ENCODE results near the gene SUCO. TPM values are rescaled to one million over a fixed set of nuclear protein-coding genes. Genes with fewer than 3 reads are reported as not detected.

SUCO gene
- total and polyA plus RNA-seq, 2 donors (not counting 1 experiment from before 2014, with no cell fraction given): 5.5 to 59.7 TPM

GRCh38 chr1:172496678-172497077 lies 36.3 kb upstream of the SUCO start:
- H4K20me1 ChIP-seq (ENCODE audit: control insufficient read depth, insufficient read depth, low read length, poor library complexity, severe bottlenecking): no peaks in the 10 kb centered on the region
- H3K4me3 Mint-ChIP-seq: no peak overlapping the region
- DNase-seq (no peak), ATAC-seq (ENCODE audit: low read depth) (no peak)
- no peaks in the 10 kb centered on the region for H3K4me1 Mint-ChIP-seq
- no peak overlapping the region for H2AFZ ChIP-seq (ENCODE audit: insufficient read depth, low read depth, low read length, poor library complexity, severe bottlenecking)
- no peak overlapping the region for H3K27ac ChIP-seq (ENCODE audit: low read length in 2 of 2)
- TF ChIP-seq EZH2 (IDR thresholded peaks at IDR 0.05; ENCODE audit: borderline replicate concordance, insufficient read depth, low read depth, low read length, poor library complexity, severe bottlenecking) (no peak), CTCF (IDR thresholded peaks at IDR 0.05) (no peak)
- no peaks in the 10 kb centered on the region for H3K9me3 ChIP-seq (ENCODE audit: control extremely low read depth in 1 of 3, control insufficient read depth in 2 of 3, insufficient read depth in 1 of 3, low read length in 2 of 3)
- peaks cover 8% of the 10 kb centered on the region for H3K27me3 Mint-ChIP-seq
- no peaks in the 10 kb centered on the region for H3K9me3 Mint-ChIP-seq (ENCODE audit: insufficient read depth)
- H3K4me2 ChIP-seq (replicated peaks; ENCODE audit: low read depth, low read length, poor library complexity, severe bottlenecking): no peak overlapping the region
- no peak overlapping the region for H3K9ac ChIP-seq (ENCODE audit: low read length)
- no peaks in the 10 kb centered on the region for H3K79me2 ChIP-seq (ENCODE audit: control insufficient read depth, insufficient read depth, low read length)
- no peaks in the 10 kb centered on the region for H3K36me3 ChIP-seq (replicated peaks in 1 of 2; ENCODE audit: control extremely low read depth in 1 of 2, control insufficient read depth in 1 of 2, extremely low read depth in 1 of 2, insufficient read depth in 2 of 2, low read length in 1 of 2)
- no peaks in the 10 kb centered on the region for H3K27me3 ChIP-seq (replicated peaks in 1 of 4; ENCODE audit: control extremely low read depth in 1 of 4, control insufficient read depth in 3 of 4, insufficient read depth in 4 of 4, low read length in 3 of 4)
- H3K27ac Mint-ChIP-seq: no peak overlapping the region
- 91% methylated on average over 1 of the region's 1 CpG for WGBS (ENCODE audit: insufficient coverage)
- ChIA-PET CTCF (no interaction called here), POLR2A (no interaction called here)
- H3K4me1 ChIP-seq (ENCODE audit: control insufficient read depth in 2 of 2, insufficient read depth in 2 of 2, low read length in 2 of 2): no peaks in the 10 kb centered on the region
- intact Hi-C loops (cut with micrococcal nuclease): no loop called here
- H3K4me3 ChIP-seq (ENCODE audit: control extremely low read depth in 1 of 5, extremely low read depth in 1 of 5, insufficient read depth in 1 of 5, low read depth in 2 of 5, low read length in 4 of 5): no peak overlapping the region

- CTCF ChIA-PET: no interaction called here
- Histone ChIP-seq H3K79me2 (ENCODE audit: control insufficient read depth, insufficient read depth, low read length) (no peaks in the 10 kb centered on the region), H3K9me3 (ENCODE audit: control extremely low read depth in 1 of 3, control insufficient read depth in 2 of 3, insufficient read depth in 1 of 3, low read length in 2 of 3) (no peaks in the 10 kb centered on the region), H4K20me1 (ENCODE audit: control insufficient read depth, insufficient read depth, low read length, poor library complexity, severe bottlenecking) (no peaks in the 10 kb centered on the region), H3K4me3 (ENCODE audit: control extremely low read depth in 1 of 5, extremely low read depth in 1 of 5, insufficient read depth in 1 of 5, low read depth in 2 of 5, low read length in 4 of 5) (no peak overlapping the region), H2AFZ (ENCODE audit: insufficient read depth, low read depth, low read length, poor library complexity, severe bottlenecking) (peak overlapping the region; percentile 22), H3K9ac (ENCODE audit: low read length) (no peak overlapping the region), H3K27me3 (replicated peaks in 1 of 4; ENCODE audit: control extremely low read depth in 1 of 4, control insufficient read depth in 3 of 4, insufficient read depth in 4 of 4, low read length in 3 of 4) (no peaks in the 10 kb centered on the region), H3K27ac (ENCODE audit: low read length in 2 of 2) (no peak overlapping the region), H3K36me3 (replicated peaks in 1 of 2; ENCODE audit: control extremely low read depth in 1 of 2, control insufficient read depth in 1 of 2, extremely low read depth in 1 of 2, insufficient read depth in 2 of 2, low read length in 1 of 2) (no peaks in the 10 kb centered on the region), H3K4me2 (replicated peaks; ENCODE audit: low read depth, low read length, poor library complexity, severe bottlenecking) (no peak overlapping the region), H3K4me1 (ENCODE audit: control insufficient read depth in 2 of 2, insufficient read depth in 2 of 2, low read length in 2 of 2) (no peaks in the 10 kb centered on the region)
- Mint-ChIP-seq H3K4me1 (no peaks in the 10 kb centered on the region), H3K4me3 (no peak overlapping the region), H3K27ac (no peak overlapping the region), H3K9me3 (ENCODE audit: insufficient read depth) (no peaks in the 10 kb centered on the region), H3K27me3 (peaks cover 3% of the 10 kb centered on the region)
- POLR2A ChIA-PET: no interaction called here
- ATAC-seq (ENCODE audit: low read depth): no peak
- 75% methylated on average over 5 of the region's 5 CpGs for WGBS (ENCODE audit: insufficient coverage)
- DNase-seq: no peak
- TF ChIP-seq EZH2 (IDR thresholded peaks at IDR 0.05; ENCODE audit: borderline replicate concordance, insufficient read depth, low read depth, low read length, poor library complexity, severe bottlenecking) (no peak), CTCF (IDR thresholded peaks at IDR 0.05) (no peak)
- intact Hi-C loops (cut with micrococcal nuclease): no loop called here
Measured at GRCh38 chr1:172497230-172497629, 35.7 kb upstream of the SUCO start.
